HG03066 (cell line): Measurements from ENCODE around the gene PIM1.

Experiments
- ATAC-seq: cut with Tn5 transposase; IDR thresholded peaks from one replicate; pipeline ENCODE4 v1.9.1; 2021; ENCODE audit warnings: low read depth; ENCODE audit not compliant: unreplicated experiment

The PIM1 gene

DNA sequence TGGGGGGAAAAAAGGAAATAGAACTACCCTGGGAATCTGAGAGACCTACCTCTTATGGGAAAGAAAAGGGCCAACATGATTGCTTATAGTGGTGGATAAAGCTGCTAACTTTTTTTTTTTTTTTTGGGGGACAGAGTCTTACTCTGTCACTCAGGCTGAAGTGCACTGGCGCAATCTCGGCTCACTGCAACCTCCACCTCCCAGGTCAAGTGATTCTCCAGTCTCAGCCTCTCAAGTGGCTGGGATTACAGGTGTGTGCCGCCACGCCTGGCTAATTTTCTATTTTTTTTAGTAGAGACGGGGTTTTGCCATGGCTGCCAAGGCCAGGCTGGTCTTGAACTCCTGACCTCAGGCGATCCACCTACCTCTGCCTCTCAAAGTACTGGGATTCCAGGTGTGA lies 48.1 kb downstream of the PIM1 start:
- no peak for ATAC-seq

DNA sequence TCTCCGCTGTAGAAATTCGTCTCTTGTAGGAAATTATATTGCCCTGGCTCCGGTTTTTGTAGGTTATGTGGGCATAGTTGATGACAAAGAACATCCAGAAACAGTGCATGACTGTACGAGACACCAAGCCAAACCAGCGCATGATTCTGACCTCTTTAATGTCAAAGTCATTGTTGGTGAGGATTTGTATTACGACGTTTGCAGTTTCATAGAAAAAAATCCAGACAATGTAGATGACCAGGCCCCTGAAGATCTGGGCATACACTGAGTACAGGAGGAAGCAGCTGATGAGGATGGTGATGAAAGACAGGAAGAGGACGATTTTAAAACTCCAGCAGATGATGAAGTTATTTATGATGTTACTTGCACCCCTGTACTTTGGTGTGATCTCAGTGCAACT lies 48.6 kb downstream of the PIM1 start:
- ATAC-seq, result no peak

DNA sequence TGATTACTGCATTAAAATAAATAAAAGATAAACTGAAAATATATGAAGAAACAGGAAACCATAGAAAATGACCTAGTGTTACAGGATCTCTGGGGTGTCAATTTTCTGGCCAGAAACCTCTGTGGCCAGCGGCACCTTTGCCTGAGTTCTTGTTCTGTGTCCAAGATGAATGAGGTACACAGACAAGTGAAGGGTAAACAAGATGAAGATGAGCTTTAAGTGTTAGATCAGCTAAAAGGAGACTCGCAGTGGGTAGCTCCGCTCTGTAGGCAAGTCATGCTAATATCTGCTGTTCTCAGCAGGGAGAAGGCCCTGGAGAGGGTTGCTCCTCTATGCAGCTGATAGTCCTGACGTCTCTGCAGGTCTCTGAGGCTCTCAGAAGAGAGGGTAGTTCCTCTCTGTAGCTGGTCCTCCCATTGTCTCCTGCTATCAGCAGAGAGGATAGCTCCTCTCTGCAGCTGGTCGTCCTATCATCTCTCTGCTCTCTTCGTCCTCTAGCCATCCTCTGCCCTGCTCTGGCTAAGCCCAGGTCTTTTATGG lies 51.7 kb downstream of the PIM1 start:
- ATAC-seq, result no peak

DNA sequence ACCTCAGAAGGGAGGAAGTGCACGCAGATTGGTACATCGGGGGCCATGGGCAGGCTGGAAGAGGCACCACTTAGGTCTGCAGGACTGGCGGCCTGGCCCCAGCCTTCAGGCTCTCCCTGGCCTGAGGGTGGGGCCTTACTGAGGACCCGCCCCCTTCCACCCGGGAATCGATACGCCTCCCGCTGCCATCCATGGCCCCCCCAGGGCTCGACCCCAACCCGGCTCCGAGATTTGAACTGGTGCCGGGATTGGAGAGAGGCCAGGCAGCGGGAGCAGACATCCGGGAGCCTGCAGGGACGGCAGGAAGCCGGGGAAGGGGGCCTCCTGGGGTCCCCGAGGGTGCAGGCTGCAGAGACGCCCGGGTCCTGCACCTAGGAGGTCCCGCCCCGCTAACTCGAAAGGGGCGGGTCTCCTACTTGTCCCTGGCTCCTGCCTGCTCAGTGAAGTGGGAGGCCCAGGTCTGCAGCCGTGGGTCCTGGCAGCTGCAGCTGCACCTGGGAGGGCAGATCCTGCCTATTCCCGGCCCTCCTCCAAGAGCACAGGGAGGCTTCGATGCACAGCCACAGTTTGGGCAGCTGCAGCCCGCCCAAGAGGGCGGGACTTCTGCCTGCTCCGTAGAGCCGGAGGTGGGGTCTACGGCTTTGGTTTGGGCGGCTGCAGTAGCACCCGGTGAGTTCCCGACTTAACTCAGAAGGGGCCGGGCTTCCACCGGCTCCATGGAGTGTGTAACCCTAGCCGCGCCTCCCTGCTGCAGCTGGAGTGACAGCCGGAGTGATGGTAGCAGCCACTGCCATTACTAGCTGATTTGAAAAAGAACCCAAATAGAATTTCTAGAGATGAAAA lies 52.4 kb downstream of the PIM1 start:
- ATAC-seq, result peak; percentile 85

DNA sequence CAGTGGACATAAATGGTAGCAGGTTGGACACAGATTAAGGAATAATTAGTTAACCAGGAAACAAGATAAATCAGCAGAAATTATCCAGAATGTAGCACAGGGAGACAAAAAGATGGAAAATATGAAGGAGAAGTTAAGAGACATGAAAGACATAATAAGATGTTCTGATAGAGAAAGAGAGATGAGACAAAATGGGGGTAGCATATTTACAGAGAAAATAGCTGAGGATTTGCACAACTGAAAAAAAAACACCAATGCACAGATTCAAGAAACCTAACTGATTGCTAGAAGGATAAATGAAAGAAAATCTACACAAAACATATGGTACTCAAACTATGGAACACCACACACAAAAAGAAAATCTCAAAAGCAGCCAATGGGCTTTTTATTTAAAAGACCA lies 53.0 kb downstream of the PIM1 start:
- no peak for ATAC-seq
